GM12864 (cell line): ENCODE measurements around the gene GALNT17.
"Not testable (repeated sequence)": the region's sequence is repeated elsewhere in the genome, so short reads cannot be mapped to it uniquely, and the experiment has no call there.

Experiments
- DNase-seq: peaks from one replicate; pipeline ENCODE4 v3.0.0-alpha.2; 2011; ENCODE audit warnings: low read depth
- H3K4me3 ChIP-seq: 2 replicates; pipeline ENCODE4 v1.5.1; 2011; ENCODE audit warnings: mild to moderate bottlenecking, low read depth, low read length, control low read depth
- CTCF ChIP-seq: IDR thresholded peaks from 2 replicates; pipeline ENCODE4 v1.5.1; 2011; ENCODE audit warnings: low read depth, mild to moderate bottlenecking, moderate library complexity, low read length, control low read depth, inconsistent platforms; ENCODE audit errors: missing control alignments

Gene GALNT17

GRCh38 chr7:71563276-71563675 is 431.3 kb downstream of the GALNT17 start:
- H3K4me3 ChIP-seq = no peak overlapping the region
- DNase-seq = no peak
- TF ChIP-seq CTCF = no peak

GRCh38 chr7:71566376-71566775 is 434.4 kb downstream of the GALNT17 start:
- DNase-seq = no peak
- H3K4me3 ChIP-seq = no peak overlapping the region
- TF ChIP-seq CTCF = no peak

GRCh38 chr7:71566991-71567390 is 435.0 kb downstream of the GALNT17 start:
- no peak for TF ChIP-seq CTCF
- no peak for DNase-seq
- H3K4me3 ChIP-seq = no peak overlapping the region

- no peak for TF ChIP-seq CTCF
- no peak overlapping the region for H3K4me3 ChIP-seq
- DNase-seq = no peak
These were observed 442.4 kb downstream of the GALNT17 start for GRCh38 chr7:71574153-71574860.

GRCh38 chr7:71580027-71580426 is 448.1 kb downstream of the GALNT17 start:
- no peak for DNase-seq
- TF ChIP-seq CTCF = no peak
- no peak overlapping the region for H3K4me3 ChIP-seq

- DNase-seq = no peak
- no peak overlapping the region for H3K4me3 ChIP-seq
- no peak for TF ChIP-seq CTCF
These were observed 452.3 kb downstream of the GALNT17 start for GRCh38 chr7:71584256-71584655.

- no peak overlapping the region for H3K4me3 ChIP-seq
- no peak for DNase-seq
- TF ChIP-seq CTCF = no peak
These were observed 459.9 kb downstream of the GALNT17 start for GRCh38 chr7:71591876-71592275.

GRCh38 chr7:71592388-71592787 is 460.4 kb downstream of the GALNT17 start:
- not testable (repeated sequence) for H3K4me3 ChIP-seq, DNase-seq
